NCI-H146 treated with DMSO at 0.1 percent for 48 hours (cell line): ENCODE data around the gene NDUFB8.
A peak's percentile ranks its signal among the peaks of the same experiment; 100 is the strongest.

Source experiments
- DNase-seq: peaks from one replicate; lab custom pipeline; 2025; ENCODE audit not compliant: unreplicated experiment; lab: John Stamatoyannopoulos, UW

The NDUFB8 gene

GRCh38 chr10:100508266-100508665, 21.4 kb downstream of the NDUFB8 start:
- DNase-seq: no peak

- no peak for DNase-seq
Measured at GRCh38 chr10:100507357-100507732, 22.3 kb downstream of the NDUFB8 start.

GRCh38 chr10:100506596-100507356, 22.9 kb downstream of the NDUFB8 start:
- DNase-seq: no peak

GRCh38 chr10:100505164-100505563, 24.5 kb downstream of the NDUFB8 start:
- no peak for DNase-seq

GRCh38 chr10:100504096-100504495, 25.6 kb downstream of the NDUFB8 start:
- DNase-seq: no peak

GRCh38 chr10:100502926-100503494, 26.7 kb downstream of the NDUFB8 start:
- DNase-seq: no peak

- no peak for DNase-seq
Measured at GRCh38 chr10:100501423-100501822, 28.2 kb downstream of the NDUFB8 start.

GRCh38 chr10:100498059-100498458, 31.6 kb downstream of the NDUFB8 start:
- no peak for DNase-seq

- no peak for DNase-seq
Measured at GRCh38 chr10:100496567-100496966, 33.1 kb downstream of the NDUFB8 start.

GRCh38 chr10:100490531-100490930, 39.1 kb downstream of the NDUFB8 start:
- no peak for DNase-seq

- DNase-seq: no peak
Measured at GRCh38 chr10:100489396-100489795, 40.3 kb downstream of the NDUFB8 start.

GRCh38 chr10:100487529-100487928, 42.1 kb downstream of the NDUFB8 start:
- DNase-seq: no peak

GRCh38 chr10:100485801-100486495, 43.7 kb downstream of the NDUFB8 start:
- DNase-seq: no peak

- no peak for DNase-seq
Measured at GRCh38 chr10:100485366-100485765, 44.3 kb downstream of the NDUFB8 start.

- no peak for DNase-seq
Measured at GRCh38 chr10:100483876-100484666, 45.6 kb downstream of the NDUFB8 start.

- no peak for DNase-seq
Measured at GRCh38 chr10:100482834-100483185, 46.9 kb downstream of the NDUFB8 start.

- peak; percentile 66 for DNase-seq
Measured at GRCh38 chr10:100482181-100482833, 47.4 kb downstream of the NDUFB8 start.

GRCh38 chr10:100481462-100482081, 48.1 kb downstream of the NDUFB8 start:
- peak; percentile 81 for DNase-seq

- no peak for DNase-seq
Measured at GRCh38 chr10:100480002-100480401, 49.7 kb downstream of the NDUFB8 start.

GRCh38 chr10:100479037-100479436, 50.6 kb downstream of the NDUFB8 start:
- DNase-seq: no peak

GRCh38 chr10:100477970-100478369, 51.7 kb downstream of the NDUFB8 start:
- DNase-seq: no peak
